Stomach (tissue), 4 donors: ENCODE measurements around the gene RNF208.

Experiments used
- CTCF ChIP-seq, 7 experiments: fragments of 450-650 bp in 4 of 7; fragments of 200-600 bp in 3 of 7; sonication (generic) in 3 of 7; IDR thresholded peaks; one replicate each; pipeline ENCODE4 v1.5.1; 2016 to 2019; ENCODE audit warnings: antibody characterized with exemption in 7 of 7, control low read depth in 2 of 7, mild to moderate bottlenecking in 1 of 7
- EP300 ChIP-seq: sonication (generic); formaldehyde crosslinking; IDR thresholded peaks from one replicate; pipeline ENCODE4 v1.6.1; 2017; ENCODE audit warnings: antibody characterized with exemption
- POLR2AphosphoS5 ChIP-seq, 3 donors: sonication (generic); formaldehyde crosslinking; IDR thresholded peaks; one replicate each; pipeline ENCODE4 v1.6.1; 2016; ENCODE audit warnings: antibody characterized with exemption in 3 of 3

GRCh38 chr9:137229903-137230704, 8.1 kb upstream of the RNF208 start:
- no peak for TF ChIP-seq CTCF (IDR thresholded peaks at IDR 0.05)
- TF ChIP-seq EP300: no peak
- no peak for TF ChIP-seq POLR2AphosphoS5 (IDR thresholded peaks at IDR 0.05)
